Fibroblast of skin of left quadriceps (primary cell): Measurements from ENCODE around the gene GLRX.
"Not testable (repeated sequence)": the region's sequence is repeated elsewhere in the genome, so short reads cannot be mapped to it uniquely, and the experiment has no call there.

Experiments used
- DNase-seq, 2 experiments: peaks; one replicate each; pipeline ENCODE4 v3.0.0-alpha.2; 2013; ENCODE audit warnings: low read depth in 2 of 2

The GLRX gene

DNA sequence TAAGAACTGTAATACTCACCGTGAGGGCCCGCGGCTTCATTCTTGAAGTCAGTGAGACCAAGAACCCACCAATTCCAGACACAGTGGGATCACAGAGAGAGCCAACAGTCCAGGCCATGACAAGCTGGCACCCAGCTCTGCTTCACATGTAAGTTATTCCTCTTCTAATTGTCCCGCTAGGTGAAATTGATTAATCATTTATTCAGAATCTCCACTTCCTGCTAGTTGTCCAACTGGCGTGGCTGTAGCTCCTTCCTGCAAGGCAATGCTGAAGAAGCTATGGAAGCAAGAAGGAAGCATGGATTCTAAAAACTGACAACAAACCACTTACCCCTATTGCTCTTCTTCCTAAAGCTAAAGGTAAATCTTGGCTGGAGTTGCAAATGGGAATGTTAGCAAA, 30.0 kb upstream of the GLRX start:
- DNase-seq, result no peak

DNA sequence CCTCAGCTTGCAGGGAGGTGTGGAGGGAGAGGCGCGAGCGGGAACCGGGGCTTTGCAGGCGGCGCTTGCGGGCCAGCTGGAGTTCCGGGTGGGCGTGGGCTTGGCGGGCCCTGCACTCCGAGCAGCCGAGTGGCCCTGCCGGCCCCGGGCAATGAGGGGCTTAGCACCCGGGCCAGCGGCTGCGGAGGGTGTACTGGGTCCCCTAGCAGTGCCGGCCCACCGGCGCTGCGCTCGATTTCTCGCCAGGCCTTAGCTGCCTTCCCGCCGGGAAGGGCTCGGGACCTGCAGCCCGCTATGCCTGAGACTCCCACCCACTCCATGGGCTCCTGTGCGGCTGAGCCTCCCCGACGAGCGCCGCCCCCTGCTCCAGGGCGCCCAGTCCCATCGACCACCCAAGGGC, 28.6 kb upstream of the GLRX start:
- DNase-seq, result not testable (repeated sequence)

DNA sequence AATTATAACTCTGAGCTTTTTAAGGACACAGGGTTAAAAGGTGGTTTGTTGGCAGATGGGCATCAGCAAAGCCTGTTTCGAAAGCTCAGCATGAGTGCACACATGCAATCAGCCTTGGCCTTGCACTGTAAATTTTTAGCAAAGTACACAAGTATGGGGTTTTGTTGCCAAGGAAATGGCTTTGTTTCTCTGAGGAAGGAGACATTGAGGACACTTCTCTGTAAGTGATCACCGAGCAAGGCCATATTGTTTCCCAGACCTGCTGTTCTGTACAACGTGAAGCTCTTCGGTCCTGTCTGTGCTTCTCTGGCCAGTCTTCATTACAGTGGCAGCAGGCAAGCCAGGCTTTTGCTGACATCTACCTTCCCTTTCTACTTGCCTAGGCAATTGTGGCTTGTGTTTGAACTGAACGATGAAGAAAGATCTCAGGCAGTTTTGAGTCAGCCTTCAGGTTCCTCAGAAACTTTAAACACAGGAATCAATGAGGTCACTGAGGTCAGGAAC, 27.9 kb upstream of the GLRX start:
- DNase-seq, result no peak

DNA sequence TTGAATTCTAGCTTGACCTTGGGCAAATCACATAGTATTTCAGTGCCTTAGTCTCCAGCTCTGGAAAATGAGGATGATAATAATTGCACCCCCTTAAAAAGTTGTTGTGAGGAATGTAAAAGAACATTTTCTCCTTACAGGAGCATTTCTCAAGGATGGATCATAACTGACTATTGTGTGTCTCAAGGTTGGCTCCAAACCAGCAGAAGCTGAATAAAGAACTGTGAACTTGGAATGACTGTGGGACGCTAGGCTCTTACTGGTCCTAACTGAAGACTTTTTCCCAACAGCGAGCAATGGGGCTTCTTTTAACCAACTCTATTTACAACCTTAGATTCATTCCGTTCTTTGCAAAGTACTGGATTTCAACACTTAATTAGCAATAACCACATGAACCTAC, 26.2 kb upstream of the GLRX start:
- no peak for DNase-seq

DNA sequence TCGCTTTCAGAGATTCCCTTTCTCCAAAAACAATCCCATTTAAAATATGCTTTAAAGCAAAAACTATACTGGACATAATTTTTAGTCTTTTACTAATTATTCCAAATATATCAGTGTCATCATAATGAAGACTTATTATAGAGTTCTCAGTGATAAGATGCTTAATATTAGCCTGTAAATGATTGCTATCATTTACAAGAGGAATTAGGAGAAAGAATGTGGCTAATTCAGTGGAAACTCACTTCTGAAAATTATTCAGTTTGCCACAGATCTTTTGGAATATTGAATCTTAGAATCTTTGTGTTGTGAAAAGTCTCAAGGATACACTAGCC, 24.7 kb upstream of the GLRX start:
- DNase-seq, result no peak

DNA sequence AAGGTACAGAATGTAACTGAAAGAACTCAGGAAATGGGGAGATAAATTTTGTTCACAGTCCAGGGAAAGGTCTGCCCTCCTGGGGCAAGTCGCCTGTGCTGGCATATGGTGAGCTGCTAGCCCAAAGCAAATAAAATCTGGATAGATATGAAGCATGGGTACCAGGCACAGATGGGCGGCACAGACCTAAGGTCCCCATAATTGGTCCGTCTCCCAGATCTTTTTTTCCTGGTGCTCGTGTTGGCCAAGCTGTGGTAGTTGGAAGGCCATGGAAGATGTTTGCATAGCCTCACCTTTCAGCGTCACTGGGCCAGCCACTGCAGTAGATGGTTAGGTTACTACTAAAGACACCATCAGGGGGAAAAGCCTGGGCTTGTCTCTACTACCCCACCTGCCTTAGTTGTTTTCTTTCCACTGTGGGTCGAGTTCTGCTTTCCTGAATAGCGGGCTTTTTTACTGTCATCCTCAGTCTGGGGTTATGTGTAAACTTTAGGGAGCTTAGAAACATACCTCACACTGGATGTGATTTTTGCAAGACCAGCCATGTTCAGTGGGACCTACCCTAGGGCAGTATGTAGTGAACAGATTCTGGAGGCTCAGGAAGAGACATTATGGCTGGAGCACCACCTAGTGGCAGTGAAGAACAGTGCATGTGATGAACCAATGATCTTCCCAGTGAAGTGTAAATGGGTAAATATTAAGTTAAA, 24.2 kb upstream of the GLRX start:
- DNase-seq, result peak in 1 of 2 experiments; percentile 55

DNA sequence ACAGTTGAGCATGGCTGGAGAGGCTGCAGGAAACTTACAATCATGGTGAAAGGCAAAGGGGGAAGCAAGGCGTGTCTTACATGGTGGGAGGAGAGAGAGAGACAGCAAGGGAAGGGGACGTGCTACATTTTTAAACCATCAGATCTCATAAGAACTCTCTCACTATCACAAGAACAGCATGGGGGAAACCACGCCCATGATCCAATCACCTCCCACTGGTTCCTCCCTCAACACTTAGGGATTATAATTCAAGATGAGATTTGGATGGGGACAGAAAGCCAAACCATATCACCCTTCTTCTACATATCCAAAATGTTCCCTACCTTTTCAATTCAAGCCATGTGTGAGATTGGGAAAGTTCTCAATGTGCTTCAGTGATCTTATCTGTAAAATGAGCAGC, 22.9 kb upstream of the GLRX start:
- no peak for DNase-seq

DNA sequence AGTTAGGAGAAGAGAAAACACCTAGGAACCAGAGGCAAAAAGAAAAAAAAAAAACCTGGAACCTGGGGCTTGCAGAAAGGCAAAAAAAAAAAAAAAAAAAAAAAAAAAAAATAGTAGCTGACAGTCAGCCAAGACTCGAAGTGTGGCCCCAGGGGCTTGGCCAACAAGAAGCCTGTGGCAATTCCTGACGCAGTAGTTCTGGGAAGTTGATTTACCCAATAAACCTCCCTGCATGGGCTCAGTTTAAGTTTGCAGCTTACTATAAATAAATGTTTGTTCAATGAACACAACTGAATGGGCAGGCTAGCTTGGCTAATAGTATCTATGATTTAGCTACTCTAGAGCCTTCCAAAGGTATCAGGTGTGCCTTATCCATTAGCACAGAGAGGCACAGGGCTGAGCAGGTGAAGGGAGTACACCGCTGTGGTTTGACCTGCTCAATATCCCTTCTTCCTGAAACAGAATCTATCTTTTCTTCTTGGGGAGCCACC, 21.3 kb upstream of the GLRX start:
- no peak for DNase-seq

DNA sequence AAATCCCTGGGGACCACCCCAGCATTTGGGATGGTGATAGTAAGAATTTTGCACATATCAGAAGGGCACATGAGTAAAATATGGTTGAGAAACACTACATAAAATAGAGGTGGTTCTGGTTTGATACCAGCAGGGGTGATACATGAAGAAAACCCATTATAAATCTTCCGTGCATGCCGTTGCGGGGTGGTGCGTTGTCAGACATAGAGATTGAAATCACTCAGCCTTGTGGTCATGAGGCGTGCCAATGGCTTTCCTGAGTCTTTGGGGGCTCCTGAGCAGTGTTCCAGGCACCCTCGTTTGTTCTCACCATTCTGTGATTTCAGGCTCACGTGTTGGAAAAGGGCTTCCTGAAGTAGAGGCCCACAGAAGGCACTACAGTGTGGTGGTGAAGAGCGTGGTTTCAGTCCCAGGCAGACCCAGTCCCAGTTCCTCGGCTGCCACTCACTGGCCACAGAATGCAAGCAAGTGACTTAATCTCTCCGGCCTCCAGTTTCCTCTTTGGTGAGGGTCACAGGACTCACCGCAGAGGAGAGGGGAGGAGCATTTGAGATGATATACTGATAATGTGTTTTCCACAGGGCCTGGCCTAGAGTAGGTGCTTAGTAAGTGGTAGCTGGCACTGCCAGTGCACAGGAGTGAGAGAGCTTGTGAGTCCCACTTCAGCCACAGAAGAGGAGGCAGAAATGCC, 20.5 kb upstream of the GLRX start:
- DNase-seq, result no peak

DNA sequence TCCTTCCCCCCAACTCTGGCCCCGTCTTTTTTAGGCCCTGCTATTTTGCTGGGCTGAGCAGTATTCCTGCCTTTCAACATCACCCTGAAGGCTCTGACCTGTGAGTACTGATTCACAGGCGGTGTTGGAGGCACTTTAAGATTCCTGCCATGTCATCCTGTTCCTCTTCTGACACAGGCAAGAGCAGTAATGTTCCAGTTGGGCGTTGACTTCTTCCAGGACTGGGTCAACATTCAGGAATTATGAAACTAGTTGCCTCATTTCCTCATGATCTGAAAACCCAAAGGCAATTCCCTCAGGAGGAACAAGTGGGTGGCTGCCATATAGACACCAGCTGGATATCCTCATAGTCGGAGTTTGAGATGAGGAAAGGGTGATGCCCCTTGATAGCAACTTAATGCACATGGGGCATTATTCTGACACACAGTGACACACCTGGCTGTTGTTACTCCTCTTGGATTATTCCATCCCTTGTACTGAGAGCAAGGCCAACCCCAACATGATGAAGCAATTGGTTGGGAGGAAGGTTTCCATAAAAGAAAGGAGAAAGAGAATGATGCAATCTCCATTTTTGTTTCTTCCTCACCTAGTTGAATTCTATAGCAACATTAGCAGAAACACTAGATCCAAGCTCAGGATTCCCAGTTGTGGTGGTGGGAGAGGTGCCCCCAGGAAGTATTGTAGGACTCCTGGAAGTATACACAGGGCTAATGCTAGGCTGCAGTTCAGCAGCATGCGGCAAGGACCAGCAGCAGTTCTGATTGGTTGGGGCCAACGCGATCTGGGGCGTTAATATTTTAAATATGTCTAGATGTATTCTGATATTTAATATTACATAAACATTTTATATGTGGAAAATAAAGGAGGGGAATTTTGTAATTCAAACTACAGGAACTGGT, 19.6 kb upstream of the GLRX start:
- DNase-seq, result no peak

DNA sequence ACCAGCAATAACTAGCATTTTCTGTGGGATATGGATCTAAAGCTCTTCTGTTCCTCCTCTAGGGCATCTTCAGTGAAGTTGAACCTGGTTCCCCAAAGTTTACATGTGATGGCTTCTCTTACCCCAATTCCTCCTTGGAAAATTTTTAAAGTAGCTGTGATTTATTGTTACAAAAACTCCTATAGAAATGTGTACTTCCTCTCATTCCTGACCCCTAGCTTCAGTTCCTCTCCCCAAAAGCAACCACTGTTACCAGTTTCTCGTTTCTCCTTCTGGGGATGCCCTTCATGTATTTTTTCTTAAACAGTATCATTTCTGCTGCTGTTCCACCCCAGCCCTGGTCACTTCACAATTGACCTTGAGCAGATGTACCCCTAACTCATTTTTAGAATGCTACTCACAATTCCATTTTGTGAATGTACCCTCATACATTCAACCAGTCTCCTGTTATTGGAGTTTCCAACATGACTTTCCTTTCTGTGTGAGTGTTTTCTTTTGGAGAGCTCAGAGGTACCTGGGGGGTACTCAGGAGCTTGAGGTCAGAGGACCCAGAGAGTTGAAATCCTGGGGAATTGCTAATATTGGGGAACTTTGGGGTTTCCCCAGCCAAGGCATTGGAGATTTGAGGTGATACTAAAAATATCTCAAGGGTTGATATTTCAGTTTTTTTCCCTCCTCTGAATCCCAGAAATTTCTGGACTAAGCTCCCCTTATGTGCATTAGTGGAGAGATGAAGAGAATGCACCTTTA, 18.6 kb upstream of the GLRX start:
- no peak for DNase-seq

DNA sequence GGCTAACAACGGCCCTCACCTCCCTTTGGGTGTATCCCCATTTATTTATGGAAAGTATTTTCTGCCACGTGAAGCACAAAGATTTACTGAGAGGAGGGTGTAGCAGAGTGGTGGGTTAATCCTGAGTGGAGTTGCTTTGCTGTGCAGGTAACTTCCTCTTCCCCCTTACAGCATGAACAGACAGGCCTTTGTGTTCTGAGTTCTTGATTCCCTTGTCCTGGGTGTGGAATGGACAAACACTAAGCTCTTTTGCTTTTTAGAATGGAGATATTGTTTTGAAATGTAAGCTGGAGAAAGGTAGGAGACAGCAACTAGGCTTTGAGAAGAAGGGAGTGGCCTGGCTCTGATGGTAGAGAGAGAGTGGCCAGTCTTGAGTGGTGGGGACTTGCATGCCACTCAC, 17.1 kb upstream of the GLRX start:
- DNase-seq, result no peak

DNA sequence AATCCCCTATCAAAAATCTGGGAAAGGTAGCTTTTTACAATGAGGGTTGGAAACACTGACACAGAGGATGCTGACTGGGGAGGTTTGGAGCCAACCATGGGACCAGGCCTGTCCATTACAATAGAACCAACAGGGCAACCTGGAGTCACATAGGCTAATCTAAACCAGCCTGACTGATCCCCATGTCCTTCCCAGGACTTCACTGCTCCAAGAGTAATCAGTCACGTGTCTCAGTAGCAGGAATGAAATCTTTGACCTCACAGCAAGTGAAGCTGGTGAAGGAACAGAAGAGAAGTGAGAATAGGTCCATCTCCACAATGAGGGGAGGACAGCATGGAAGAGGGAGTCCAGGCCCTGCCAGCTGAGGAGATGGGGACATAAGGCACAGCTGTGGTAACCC, 16.0 kb upstream of the GLRX start:
- DNase-seq, result no peak

DNA sequence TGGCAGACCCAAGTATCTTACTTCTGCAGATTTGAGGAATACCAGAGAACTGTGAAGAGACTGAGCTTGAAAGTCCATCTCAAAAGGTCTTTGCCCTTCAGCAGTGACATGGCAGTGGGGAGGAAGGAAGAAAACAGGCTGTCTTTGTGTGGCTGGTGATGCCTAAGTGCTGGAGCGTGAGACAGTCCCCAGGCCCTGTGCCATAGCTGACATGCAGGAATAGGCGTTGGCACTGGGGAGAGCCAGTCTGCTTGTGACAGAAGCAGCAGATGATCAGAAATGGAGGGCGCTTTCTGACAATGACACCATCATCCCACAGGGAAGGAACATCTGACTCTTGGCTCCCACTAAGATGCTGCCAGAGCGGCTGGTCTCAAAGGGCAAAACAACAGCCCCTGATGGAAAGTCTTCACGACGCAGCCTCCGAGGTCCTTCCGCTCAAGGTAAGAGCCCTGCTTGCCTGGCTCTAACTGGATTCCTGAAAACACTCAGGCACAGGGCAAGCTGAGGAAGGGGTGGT, 15.5 kb upstream of the GLRX start:
- DNase-seq, result no peak

DNA sequence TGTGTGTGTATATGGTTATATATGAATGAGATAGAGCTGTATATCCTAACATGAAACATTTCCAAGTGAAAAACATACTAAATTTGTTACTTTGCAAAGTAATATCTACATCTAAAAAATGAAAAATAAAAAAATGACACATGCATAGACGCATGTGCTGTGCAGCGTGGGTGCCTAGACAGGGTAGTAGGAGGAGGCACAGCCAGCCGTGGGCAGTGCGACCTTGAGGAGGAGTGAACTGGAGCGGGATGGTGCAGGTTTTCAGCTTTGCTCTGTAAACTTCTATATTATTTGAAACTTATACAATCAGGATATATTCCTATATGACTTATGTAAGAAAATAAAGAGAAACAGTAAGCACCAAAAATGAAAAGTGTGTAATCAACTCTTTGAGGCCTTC, 15.0 kb upstream of the GLRX start:
- no peak for DNase-seq

DNA sequence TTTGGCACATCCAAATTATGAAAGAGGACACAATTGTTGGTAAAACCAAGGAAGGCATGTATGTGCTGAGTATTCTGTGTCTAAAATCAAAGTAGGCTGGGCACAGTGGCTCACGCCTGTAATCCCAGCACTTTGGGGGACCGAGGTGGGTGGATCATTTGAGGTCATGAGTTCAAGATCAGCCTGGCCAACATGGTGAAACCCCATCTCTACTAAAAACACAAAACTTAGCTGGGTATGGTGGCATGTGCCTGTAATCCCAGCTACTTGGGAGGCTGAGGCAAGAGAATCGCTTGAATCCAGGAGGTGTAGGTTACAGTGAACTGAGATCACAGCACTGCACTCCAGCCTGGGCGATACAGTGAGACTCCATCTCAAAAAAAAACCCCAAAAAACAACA, 14.4 kb upstream of the GLRX start:
- not testable (repeated sequence) for DNase-seq

DNA sequence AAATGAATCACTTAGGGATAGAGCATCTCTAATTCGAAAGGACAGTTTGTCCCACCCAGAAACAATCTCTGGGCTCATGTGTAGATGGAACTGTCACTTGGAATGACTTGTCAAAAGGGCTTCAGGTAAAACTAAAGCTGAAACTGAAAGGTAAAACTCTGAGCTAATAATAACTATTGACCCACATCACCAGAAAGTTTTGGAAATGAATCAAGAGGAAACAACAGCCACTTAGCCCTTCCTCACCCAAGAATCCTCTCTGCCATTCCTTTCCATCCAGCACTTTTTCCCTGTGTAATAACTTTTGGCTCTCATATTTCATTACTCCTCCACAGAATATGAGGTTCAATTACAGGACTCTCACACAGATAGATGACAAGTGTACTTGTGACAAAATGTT, 14.0 kb upstream of the GLRX start:
- DNase-seq, result no peak

DNA sequence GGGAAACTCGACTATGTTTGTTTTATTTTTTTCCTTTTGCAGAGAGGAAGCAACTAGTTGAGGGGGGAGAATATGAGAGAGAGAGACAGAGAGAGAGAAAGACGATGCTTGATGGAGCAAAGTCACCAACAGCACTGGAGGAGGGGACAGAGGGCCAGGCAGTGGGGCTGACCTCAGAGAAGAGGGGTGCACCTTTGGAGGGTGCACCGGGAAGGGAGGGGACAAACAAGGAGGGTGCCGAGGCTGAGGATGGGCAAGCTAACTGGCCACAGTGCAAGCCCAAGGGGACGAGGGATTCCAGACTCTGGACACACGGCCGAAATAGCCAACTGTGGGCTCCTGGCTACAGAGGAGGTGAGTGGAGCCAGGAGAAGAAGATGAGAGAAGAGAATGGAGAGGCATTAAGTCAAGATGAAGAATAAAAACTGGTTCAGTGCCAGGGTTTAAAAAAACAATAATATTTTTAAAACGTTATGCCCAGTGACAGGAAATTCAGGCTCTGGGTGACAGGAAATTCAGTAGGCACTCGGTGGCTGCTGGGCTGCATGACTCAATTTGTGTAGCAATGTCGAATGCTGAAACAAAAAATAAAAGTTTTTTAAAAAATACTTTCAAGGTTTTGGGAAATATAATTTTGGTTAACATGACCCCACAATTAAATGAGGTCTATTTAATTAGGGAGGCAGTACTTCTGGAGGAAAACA, 13.3 kb upstream of the GLRX start:
- no peak for DNase-seq

DNA sequence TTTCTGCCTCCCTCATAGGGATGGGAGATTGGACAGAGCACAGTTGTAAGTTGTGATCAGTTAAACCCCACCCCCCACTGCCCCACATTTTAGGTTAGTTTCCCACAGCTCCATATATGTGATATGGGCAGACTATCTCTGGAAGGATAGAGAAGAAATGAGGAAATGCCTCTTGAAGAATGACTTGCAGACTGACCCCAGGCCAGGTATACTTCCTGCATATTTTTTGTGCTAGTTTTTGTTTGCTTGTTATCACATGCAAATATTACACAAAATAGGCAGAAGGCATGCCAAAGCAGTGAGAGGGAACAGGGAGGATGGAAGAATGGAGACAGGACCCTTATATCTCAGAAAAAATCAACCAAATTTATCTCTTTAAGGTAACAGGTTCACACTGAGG, 10.1 kb upstream of the GLRX start:
- no peak for DNase-seq

DNA sequence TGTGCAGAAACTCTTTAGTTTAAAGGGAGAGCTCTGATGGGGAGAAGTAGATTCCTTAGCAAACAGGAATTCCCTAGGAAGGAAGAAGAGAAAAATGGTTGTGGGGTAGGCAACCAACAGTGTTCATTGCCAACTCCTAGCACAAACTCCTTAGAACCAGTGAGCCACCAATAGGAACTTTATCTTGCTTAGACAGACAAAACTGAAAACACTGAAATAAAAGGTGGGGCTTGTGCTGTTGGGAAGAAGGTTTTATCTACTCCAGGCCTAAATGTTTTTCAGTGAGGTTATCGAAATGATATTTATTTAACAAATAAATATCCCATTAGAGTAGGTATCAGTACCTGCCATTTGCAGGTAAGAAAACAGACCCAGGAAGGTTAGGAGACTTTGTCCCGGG, 7.7 kb upstream of the GLRX start:
- no peak for DNase-seq

DNA sequence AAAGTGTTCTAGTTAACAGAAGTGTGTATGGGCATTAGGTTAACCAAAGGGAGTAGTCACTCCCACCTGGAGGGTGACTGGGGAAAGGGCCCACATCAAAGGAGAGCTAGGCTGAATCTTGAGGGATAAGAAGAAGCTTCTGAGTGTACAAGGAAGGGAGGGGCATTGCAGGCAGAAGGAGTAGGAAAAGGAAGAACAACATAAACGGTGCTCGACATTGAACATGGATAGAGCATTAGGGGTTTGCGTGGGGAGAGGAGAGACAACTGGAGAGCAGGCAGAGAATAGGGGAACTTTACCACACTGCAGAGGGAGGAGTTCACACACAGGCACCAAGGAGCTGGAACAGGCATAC, 5.3 kb upstream of the GLRX start:
- no peak for DNase-seq
